Islet precursor cell (in vitro differentiated cells): ENCODE results near the gene SETD3.
A peak's percentile ranks its signal among the peaks of the same experiment; 100 is the strongest.

Source experiments
- DNase-seq: peaks from one replicate; pipeline ENCODE4 v3.0.0-alpha.2; 2018

Gene SETD3

GRCh38 chr14:99418242-99418641 lies 62.4 kb downstream of the SETD3 start:
- peak; percentile 17 for DNase-seq

DNA sequence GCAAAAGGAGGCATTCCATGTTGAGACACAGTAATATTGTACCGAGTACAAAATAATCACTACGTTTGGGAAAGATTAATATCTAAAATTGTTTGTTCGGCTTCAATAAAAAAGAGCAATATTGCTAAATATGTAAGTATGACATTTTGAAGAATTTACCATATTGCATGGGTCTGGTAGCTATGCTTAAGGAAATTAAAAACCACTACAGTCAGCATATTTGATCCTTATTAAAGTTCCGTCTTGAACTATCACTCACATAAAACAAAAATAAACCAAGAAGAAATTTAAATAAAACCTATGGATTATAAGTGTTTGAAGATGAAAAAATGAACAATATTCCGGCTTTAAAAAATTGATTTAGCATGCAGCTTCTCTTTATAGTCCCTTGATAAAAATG lies 63.8 kb downstream of the SETD3 start:
- DNase-seq: no peak

- DNase-seq: peak; percentile 84
Observed at GRCh38 chr14:99415496-99416281, 65.0 kb downstream of the SETD3 start.

- peak; percentile 37 for DNase-seq
Observed at GRCh38 chr14:99413911-99414310, 66.7 kb downstream of the SETD3 start.

- DNase-seq: peak; percentile 58
Observed at GRCh38 chr14:99413172-99413571, 67.5 kb downstream of the SETD3 start.

DNA sequence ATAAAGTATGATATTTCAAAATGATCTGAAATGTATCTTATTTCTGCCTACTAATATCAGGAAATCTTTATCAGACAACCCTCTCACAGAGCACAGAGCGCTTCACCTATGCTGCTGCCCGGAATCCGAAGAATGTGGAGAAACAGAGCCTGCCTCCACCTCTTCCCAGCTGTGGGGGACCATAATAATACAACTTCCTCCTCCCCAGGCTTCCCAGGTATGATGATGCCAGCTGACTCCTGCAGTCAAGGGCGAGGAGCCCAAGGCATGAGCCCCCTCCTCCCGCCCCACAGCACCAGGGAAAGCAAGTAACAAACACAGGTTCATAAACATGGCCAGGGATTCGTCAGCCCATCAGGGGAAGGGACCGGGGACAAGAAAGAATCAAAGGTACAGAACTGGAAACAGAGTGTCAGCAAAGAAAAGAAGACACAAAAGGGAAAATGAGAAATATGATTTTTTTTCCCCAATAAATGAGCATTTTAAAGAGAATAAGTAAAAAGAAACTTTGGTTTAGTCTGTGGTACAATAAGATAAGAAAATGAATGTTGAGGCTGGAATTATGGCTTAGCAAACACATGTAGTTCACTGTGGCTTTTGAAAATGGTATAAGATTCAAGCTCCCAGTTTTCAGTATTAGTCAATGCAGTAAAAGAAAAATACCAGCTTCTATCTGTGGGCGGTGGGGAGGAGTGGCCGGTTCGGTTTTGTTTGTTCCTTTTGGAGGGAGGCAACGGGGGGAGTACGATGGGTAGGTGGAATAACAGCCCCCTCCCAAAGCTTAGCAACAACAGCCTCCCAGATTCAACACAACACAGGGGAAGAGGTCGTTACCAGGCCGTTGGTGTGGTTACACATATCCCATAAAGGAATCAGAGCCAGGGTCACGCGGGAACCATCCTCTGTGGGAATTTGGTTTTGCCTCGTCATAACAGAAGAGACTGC lies 68.3 kb downstream of the SETD3 start:
- peak; percentile 91 for DNase-seq

DNA sequence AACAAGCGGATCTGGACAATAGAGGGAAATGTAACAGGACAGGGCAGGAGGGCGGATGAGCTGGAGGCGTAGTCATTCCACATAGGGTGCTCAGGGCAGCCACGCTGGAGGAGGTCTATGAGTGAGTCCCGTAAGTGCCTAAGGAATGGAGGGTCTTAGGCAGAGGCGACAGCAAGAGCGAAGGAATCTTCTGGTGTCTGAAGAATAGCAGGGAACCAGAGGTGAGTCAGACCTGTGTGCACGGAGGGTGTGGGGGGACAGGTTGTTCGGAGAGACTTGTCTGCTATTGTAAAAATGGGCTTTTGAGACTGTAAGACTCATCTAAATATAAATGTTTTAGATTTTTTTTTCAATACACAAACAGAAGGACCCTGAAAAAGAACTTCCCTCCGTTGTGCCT lies 70.6 kb downstream of the SETD3 start:
- DNase-seq: peak; percentile 67

DNA sequence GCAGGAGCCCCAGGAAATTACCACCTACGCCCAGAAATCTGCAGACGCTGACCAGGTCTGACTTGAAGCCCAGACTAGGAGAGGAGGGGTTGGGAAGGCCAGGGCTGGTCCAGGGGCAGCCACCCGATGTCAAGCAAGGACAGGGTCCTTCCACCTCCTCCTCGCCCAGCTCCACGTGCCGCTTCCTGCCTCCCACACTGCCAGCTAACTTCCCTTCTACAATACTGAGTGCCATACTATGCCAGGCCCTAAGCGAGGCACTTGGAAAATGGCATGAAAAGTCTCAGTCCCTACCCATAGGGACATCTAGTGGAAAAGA lies 71.7 kb downstream of the SETD3 start:
- DNase-seq: no peak

- peak; percentile 53 for DNase-seq
Observed at GRCh38 chr14:99408286-99408970, 72.2 kb downstream of the SETD3 start.

DNA sequence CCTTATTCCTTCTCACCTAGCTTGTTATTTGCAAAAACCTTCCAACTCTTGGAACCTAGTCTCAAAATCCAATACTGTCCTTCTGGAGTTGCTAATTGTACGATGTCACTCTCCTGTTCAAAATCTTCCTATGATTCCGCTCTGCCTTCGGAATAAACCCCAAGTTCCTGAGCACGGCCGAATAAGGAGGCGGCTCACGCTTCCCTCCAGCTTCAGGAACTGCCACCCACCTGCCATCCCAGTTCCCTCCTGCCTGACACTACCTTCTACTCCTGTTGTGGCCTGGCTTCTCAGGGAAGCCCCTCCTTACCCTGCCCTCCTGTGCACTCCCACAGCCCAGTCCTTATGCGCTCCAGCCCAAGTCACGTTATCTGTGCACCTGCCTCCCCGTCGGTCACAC lies 73.2 kb downstream of the SETD3 start:
- DNase-seq: peak; percentile 26

- peak; percentile 49 for DNase-seq
Observed at GRCh38 chr14:99402950-99403349, 77.7 kb downstream of the SETD3 start.

GRCh38 chr14:99402285-99402648 lies 78.4 kb downstream of the SETD3 start:
- no peak for DNase-seq

- DNase-seq: peak; percentile 49
Observed at GRCh38 chr14:99401621-99402284, 78.9 kb downstream of the SETD3 start.

DNA sequence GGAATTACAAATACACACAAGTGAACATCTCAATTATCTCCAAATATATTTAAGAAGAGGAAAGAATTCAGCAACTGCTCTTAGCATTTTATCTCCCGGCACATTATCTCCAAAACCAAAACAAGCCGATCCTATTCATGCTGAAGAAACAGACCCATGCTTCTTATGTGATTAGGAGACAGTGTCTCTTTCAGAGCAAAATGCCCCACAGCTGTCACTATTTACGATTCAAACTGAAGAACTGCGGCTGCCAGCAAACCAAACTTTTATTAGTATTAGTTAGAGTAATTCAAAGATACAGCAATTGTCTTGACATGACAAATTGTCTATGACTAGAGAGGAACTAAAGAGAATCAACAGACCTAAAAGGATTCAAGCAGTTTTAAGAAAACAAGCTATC lies 79.4 kb downstream of the SETD3 start:
- no peak for DNase-seq

DNA sequence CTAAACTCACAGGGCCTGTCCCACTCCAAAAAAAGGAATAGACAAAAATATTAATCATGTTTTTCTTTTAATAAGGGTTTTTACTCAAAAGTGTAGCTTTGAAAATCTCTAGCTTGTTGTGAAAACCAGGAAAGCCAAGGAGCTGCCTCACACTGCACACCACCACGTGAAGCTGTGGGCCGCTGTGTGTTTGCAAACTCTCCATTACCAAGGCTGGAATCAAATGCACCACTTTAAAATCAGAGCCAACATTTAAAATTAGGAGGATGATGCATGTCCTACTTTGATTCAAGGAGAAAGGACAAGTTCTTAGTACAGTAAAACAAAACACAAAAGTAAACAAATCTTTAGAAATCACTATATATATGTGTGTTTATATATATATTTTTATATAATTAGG lies 83.0 kb downstream of the SETD3 start:
- DNase-seq: no peak

DNA sequence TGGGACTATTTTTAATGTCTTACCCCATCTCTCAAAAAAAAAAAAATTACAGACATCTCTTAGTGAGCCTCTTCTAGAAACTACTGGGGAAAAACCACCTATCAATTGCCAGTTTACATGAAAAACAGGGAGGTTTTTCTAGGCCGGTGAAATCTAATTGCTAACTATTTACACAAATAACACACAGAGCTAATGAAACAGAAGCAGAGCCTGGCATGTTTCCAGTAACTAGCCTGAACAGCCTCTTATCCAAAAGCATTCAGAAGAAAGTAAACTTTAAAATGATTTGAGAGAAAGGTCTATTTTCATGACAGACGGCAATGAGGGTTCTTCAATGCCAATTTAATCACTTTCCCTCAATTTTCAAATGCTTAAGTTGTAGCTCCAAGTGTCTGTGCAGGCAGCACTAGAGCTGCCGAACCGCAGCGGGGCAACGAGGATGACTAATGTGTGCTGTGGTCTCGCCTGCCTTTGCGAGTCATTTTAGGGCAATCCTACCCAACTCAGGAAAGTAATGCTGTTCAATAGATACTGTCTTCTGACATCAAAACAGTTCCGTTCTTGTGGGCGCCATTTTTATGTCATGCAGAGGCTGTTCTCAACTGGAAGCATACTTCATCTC lies 84.6 kb downstream of the SETD3 start:
- peak; percentile 80 for DNase-seq

- DNase-seq: no peak
Observed at GRCh38 chr14:99394602-99395156, 86.0 kb downstream of the SETD3 start.

DNA sequence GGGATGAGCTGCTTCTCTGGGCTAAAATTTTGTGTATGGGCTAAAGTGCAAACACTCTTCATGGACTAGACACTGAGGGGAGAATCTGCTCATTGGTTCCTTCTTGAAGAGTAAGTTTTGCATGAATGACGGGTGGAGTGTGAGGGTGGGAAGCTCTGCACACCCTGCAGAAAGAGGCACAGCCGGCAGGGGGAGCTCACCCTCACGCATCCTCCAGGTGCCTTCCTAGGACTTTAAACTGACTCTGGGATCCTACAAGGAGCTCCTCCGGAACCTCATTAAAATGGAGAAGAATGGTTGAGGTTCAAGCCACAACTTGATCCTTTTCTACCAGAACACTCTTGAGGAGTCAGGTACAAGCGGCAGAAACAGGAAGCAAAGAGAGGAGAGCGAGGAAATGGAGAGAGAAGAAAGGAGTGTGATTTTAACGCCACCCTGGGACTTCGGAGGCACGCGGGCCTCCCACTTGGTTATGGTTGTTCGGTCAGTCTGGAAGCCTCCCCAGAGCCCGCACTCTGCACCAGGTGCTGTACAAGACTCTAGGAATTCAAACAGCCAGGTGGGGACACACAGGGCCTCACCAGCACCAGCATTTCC lies 87.5 kb downstream of the SETD3 start:
- DNase-seq: no peak

DNA sequence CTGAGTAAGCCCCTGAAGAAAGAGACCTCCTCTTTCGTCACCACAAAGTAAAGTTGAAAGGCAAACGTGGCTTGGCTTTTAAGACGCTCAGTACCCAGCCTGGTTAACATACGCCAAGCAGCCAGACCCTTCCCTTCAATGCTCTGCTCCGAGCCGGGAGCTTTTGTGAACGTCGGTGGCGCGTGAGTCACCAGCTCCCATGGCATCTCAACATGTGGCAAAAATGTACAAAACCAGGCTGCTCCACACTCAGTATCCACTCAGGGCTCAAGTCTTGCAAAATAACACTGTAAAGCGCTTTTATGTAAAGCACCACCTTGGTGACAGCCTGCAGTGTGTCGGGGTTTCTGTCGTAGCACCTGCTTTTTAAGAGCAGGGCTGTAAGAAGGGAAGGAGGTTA lies 89.0 kb downstream of the SETD3 start:
- DNase-seq: no peak

- peak; percentile 78 for DNase-seq
Observed at GRCh38 chr14:99389174-99389826, 91.4 kb downstream of the SETD3 start.

DNA sequence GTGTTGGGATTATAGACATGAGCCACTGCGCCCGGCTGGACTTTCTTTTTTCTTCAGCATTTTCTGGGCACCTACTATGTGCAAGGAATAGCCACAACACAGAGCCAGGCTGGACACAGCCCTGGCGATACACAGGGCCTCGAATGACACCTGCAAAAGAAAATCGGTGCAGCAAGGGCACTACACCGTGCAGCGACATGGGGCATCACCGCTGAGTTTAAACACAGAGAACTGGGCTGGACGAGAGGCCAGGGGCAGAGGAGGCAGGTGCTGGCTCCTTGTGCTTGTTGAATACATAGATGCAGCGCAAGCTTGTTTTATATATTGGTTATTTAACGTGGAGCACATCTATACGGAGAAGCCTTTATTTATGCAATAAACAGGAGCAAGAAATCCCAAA lies 92.4 kb downstream of the SETD3 start:
- no peak for DNase-seq
